Left lung (tissue), 10 donors: ENCODE measurements around the gene DNAAF5. TPM values are rescaled to one million over a fixed set of nuclear protein-coding genes. Genes with fewer than 3 reads are reported as not detected.

Source experiments
- ATAC-seq: fragments of 200-7000 bp; cut with Tn5 transposase; one replicate; pipeline ENCODE4 v1.9.1; 2020; ENCODE audit warnings: moderate library complexity
- DNase-seq, 4 donors: peaks; one replicate each; pipeline ENCODE4 v3.0.0-alpha.2; 2013 to 2020
- H3K27ac ChIP-seq, 2 donors: fragments of 200-600 bp; sonication (generic) in 1 of 2; one replicate each; pipeline versions ENCODE4 v1.5.0 to v1.8.0; 2020 to 2021
- H3K27me3 ChIP-seq, 2 donors: fragments of 200-600 bp; sonication (generic) in 1 of 2; one replicate each; pipeline versions ENCODE4 v1.5.0 to v1.8.0; 2020 to 2021
- H3K36me3 ChIP-seq, 2 donors: fragments of 200-600 bp; sonication (generic) in 1 of 2; one replicate each; pipeline versions ENCODE4 v1.5.0 to v1.8.0; 2020 to 2021
- H3K4me1 ChIP-seq, 2 donors: fragments of 200-600 bp; one replicate each; pipeline ENCODE4 v1.8.0; 2021
- H3K4me3 ChIP-seq, 2 donors: fragments of 200-600 bp; sonication (generic) in 1 of 2; one replicate each; pipeline versions ENCODE4 v1.5.0 to v1.8.0; 2020 to 2021; ENCODE audit warnings: mild to moderate bottlenecking in 1 of 2
- H3K9me3 ChIP-seq, 2 donors: fragments of 200-600 bp; sonication (generic) in 1 of 2; one replicate each; pipeline versions ENCODE4 v1.5.0 to v1.8.0; 2020 to 2021
- intact Hi-C, 2 donors: fragments of 100-400 bp; cut with DNase I; formaldehyde crosslinking; loops; one replicate each; pipeline versions ENCODE4 v1.11.2 to v1.14.2; 2022
- polyA plus RNA-seq, 6 donors: library from polyadenylated mRNA; unstranded; fragments of 120-200 nt; gene quantifications; one replicate each; pipeline ENCODE4 v1.2.1, GENCODE V29; 2013; ENCODE audit not compliant: insufficient read length in 6 of 6
- total RNA-seq, 2 donors: library from RNA; stranded (reverse); fragmentation: NEBNext Ultra II Directional; extraction: Animal tissue kit (Norgen Biotek cat#: 25700); gene quantifications; one replicate each; pipeline ENCODE4 v1.2.1, GENCODE V29; 2021
- TF ChIP-seq, protein P1 (sequence below), 2 donors: fragments of 200-600 bp; sonication (generic) in 1 of 2; IDR thresholded peaks; one replicate each; pipeline versions ENCODE4 v1.5.0 to v1.8.0; 2021; ENCODE audit warnings: antibody characterized with exemption in 2 of 2
- donor health status: DM: no; HTN: yes; CAD: no.
- donor health status: DM: no; HTN: no; CAD: no.

DNAAF5 gene
- total and polyA plus RNA-seq, 8 donors: 19.9 to 30.6 (median 26.2) TPM

DNA sequence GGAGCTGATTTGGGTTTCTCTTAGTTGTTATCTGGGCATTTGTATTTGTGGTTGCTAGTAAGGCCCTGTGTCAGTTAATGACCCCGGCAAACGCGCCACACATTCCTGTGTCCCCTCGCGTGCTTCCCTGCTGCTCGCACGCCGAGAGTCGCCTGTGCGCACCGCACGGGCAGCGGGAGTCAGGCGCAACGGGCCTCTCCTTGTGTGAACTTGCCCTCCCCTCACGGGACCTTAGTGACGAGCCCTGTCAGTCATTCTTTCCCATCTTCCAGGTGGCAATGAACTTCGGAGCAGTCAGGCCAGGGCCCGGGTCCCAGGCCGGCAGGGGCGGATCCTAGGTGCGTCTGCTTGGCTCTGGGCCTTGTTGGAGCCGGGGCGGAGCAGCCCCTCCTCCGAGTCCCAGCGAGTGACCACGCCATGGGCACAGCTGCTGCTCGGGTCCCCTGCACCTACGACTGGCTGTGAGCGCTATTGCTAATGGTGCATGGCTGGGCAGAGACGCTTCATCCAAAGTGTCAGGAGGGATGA, 13.0 kb downstream of the DNAAF5 start:
- intact Hi-C loops: no loop called here
- H3K4me3 ChIP-seq: no peak overlapping the region

DNA sequence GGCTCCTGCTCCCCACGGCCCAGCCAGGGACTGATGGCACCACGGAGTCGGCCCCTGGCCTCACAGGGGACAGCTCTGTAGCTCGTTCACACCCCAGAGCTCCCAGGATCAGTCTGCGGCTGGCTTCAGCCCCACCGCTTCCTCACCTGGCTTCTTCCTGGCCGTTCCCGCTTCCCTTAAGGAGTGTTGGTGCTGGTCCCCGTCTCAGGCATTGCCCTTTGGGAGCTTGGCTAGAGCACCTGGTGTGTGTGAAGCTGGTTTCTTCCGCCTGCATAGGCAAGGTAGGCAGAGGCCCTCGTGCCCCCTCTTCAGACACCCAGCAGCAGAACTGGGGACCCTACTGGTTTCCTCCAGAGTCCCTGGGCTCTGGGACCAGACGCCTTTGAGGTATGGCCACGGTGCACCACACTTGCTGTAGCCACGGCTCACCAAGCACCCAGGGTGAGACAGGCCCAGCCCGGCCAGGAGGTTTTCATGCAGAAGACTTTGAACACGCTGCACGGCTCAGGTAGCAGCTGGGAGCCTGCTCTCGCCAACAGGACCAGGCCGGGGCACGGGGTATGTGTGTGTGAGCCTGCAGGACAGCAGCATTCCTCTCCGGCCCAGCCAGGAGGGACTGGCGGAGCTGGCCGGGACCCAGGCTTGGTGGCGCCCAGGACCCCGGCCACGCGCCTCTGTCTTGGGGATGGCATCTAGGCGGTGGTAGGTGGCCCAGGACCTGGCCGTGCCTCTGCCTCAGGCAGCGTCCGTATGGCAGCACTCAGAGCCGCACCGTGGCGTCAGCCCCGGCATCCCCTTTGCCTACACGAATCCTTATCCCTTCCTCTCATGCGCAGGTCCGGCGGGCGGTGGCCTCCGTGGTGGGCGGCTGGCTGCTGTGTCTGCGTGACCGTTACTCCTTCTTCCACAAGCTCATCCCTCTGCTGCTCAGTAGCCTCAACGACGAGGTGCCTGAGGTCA, 13.8 kb downstream of the DNAAF5 start:
- Histone ChIP-seq H3K9me3 (no peaks in the 10 kb centered on the region), H3K27me3 (no peaks in the 10 kb centered on the region), H3K27ac (no peak overlapping the region), H3K36me3 (peaks cover 0 to 47% of the 10 kb centered on the region in 2 donors), H3K4me1 (no peaks in the 10 kb centered on the region), H3K4me3 (no peak overlapping the region)
- ATAC-seq (no peak), DNase-seq (peak in 1 of 4 donors; percentile 80)
- intact Hi-C loops: no loop called here
- TF ChIP-seq, protein P1, sequence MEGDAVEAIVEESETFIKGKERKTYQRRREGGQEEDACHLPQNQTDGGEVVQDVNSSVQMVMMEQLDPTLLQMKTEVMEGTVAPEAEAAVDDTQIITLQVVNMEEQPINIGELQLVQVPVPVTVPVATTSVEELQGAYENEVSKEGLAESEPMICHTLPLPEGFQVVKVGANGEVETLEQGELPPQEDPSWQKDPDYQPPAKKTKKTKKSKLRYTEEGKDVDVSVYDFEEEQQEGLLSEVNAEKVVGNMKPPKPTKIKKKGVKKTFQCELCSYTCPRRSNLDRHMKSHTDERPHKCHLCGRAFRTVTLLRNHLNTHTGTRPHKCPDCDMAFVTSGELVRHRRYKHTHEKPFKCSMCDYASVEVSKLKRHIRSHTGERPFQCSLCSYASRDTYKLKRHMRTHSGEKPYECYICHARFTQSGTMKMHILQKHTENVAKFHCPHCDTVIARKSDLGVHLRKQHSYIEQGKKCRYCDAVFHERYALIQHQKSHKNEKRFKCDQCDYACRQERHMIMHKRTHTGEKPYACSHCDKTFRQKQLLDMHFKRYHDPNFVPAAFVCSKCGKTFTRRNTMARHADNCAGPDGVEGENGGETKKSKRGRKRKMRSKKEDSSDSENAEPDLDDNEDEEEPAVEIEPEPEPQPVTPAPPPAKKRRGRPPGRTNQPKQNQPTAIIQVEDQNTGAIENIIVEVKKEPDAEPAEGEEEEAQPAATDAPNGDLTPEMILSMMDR (IDR thresholded peaks at IDR 0.05): no peak

More for the DNA sequence above, 13.0 kb downstream of the DNAAF5 start:
- no peaks in the 10 kb centered on the region for H3K27me3 ChIP-seq
- ATAC-seq (no peak), DNase-seq (peak in 1 of 4 donors; percentile 70)
- no peak overlapping the region for H3K27ac ChIP-seq
- H3K9me3 ChIP-seq: peaks cover 0 to 3% of the 10 kb centered on the region in 2 donors
- TF ChIP-seq, protein P1 (IDR thresholded peaks at IDR 0.05): no peak
- H3K36me3 ChIP-seq: peaks cover 0 to 40% of the 10 kb centered on the region in 2 donors
- H3K4me1 ChIP-seq: no peaks in the 10 kb centered on the region

DNA sequence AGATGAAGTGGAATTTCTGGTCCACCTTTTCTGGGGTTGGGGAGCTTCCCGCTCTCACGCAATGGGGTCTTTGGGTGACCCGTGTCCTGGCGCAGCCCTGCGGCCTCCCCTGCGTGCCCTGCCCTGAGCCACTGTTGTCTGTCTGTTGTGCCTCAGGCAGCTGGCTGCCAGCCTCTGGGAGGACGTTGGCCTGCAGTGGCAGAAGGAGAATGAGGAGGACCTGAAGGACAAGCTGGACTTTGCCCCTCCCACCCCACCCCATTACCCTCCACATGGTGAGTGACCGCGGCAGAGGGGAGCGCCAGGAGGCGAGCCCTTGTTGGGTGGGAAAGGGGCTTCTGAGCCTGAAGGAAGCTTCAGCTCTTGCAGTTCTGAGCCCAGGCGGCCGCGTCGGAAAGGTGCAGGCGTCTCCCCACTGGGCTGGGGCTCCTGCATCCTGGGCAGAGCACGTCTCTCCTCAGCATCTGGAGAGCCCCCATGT, 14.7 kb downstream of the DNAAF5 start:
- H3K4me1 ChIP-seq: no peaks in the 10 kb centered on the region
- H3K4me3 ChIP-seq: no peak overlapping the region
- H3K27me3 ChIP-seq: no peaks in the 10 kb centered on the region
- TF ChIP-seq, protein P1 (IDR thresholded peaks at IDR 0.05): no peak
- peaks cover 0 to 50% of the 10 kb centered on the region in 2 donors for H3K36me3 ChIP-seq
- H3K9me3 ChIP-seq: no peaks in the 10 kb centered on the region
- DNase-seq (peak in 1 of 4 donors; percentile 78), ATAC-seq (no peak)
- intact Hi-C loops: no loop called here
- H3K27ac ChIP-seq: no peak overlapping the region

DNA sequence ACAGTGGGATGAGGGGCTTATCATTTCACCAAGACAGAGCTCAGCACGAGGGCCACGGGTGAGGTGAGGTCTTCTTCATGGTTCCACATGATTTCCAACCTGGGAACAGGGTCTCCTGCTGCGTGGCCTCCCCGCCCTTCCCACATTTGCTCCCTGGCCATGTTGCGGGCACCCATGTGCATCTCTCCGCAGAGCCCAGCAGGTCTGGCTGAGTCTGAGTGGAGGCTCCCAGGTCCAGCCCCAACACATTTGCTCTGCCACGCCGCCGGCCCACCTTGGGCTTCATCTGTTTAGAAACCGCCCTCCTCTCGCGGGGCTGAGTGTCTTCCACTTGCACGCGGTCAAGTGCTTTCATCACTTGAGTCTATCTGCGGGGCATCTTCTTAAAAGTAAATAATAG, 15.4 kb downstream of the DNAAF5 start:
- intact Hi-C loops: no loop called here
- ATAC-seq: no peak

More for the DNA sequence above, 15.4 kb downstream of the DNAAF5 start:
- Histone ChIP-seq H3K4me3 (no peak overlapping the region), H3K9me3 (no peaks in the 10 kb centered on the region), H3K27ac (no peak overlapping the region), H3K36me3 (peaks cover 0 to 50% of the 10 kb centered on the region in 2 donors), H3K27me3 (no peaks in the 10 kb centered on the region), H3K4me1 (no peaks in the 10 kb centered on the region)
- TF ChIP-seq, protein P1 (IDR thresholded peaks at IDR 0.05): no peak
- DNase-seq: no peak
